H9 (cell line): ENCODE measurements around the gene DYNLRB1. TPM values are rescaled to one million over a fixed set of nuclear protein-coding genes. Genes with fewer than 3 reads are reported as not detected.

ENCODE experiments used
- DNase-seq: peaks from one replicate; pipeline ENCODE4 v3.0.0-alpha.2; 2017
- H2AFZ ChIP-seq: one replicate; pipeline ENCODE4 v1.6.1; 2013; ENCODE audit warnings: mild to moderate bottlenecking, low read length, control low read depth, moderate library complexity
- H2AK5ac ChIP-seq: 2 replicates; pipeline ENCODE4 v1.6.1; 2013; ENCODE audit warnings: low read length, control low read depth, mixed read lengths; ENCODE audit not compliant: insufficient read length
- H2BK120ac ChIP-seq: one replicate; pipeline ENCODE4 v1.6.1; 2013; ENCODE audit warnings: low read depth, mild to moderate bottlenecking, low read length, control low read depth, inconsistent platforms; ENCODE audit not compliant: poor library complexity, severe bottlenecking
- H2BK12ac ChIP-seq: 2 replicates; pipeline ENCODE4 v1.6.1; 2013; ENCODE audit warnings: low read length, control low read depth, mixed read lengths, low read depth; ENCODE audit not compliant: insufficient read length
- H2BK15ac ChIP-seq: 2 replicates; pipeline ENCODE4 v1.6.1; 2013; ENCODE audit warnings: low read depth, low read length, control low read depth
- H2BK20ac ChIP-seq: one replicate; pipeline ENCODE4 v1.6.1; 2013; ENCODE audit warnings: low read depth, mild to moderate bottlenecking, low read length, control low read depth, inconsistent platforms; ENCODE audit not compliant: poor library complexity, severe bottlenecking
- H2BK5ac ChIP-seq: 2 replicates; pipeline ENCODE4 v1.6.1; 2013; ENCODE audit warnings: low read length, control low read depth, mixed read lengths; ENCODE audit not compliant: insufficient read length
- H3K14ac ChIP-seq: 2 replicates; pipeline ENCODE4 v1.6.1; 2013; ENCODE audit warnings: low read length, control low read depth; ENCODE audit not compliant: insufficient read depth
- H3K18ac ChIP-seq: 2 replicates; pipeline ENCODE4 v1.6.1; 2013; ENCODE audit warnings: low read depth, mild to moderate bottlenecking, mixed read lengths, low read length, control low read depth; ENCODE audit not compliant: insufficient read length
- H3K23ac ChIP-seq: 2 replicates; pipeline ENCODE4 v1.6.1; 2013; ENCODE audit warnings: low read length, control low read depth, mixed read lengths, low read depth; ENCODE audit not compliant: insufficient read length
- H3K23me2 ChIP-seq: 2 replicates; pipeline ENCODE4 v1.6.1; 2013; ENCODE audit warnings: low read depth, mild to moderate bottlenecking, mixed read lengths, low read length, control low read depth; ENCODE audit not compliant: insufficient read length, poor library complexity, severe bottlenecking
- H3K27ac ChIP-seq: 2 replicates; pipeline ENCODE4 v1.5.1; 2013; ENCODE audit warnings: low read length, control low read depth, mixed read lengths, low read depth; ENCODE audit not compliant: insufficient read length
- H3K27me3 ChIP-seq: 2 replicates; pipeline ENCODE4 v1.6.1; 2013; ENCODE audit warnings: low read length, control low read depth, inconsistent platforms; ENCODE audit not compliant: insufficient read depth
- H3K4ac ChIP-seq: 2 replicates; pipeline ENCODE4 v1.6.1; 2013; ENCODE audit warnings: low read depth, mild to moderate bottlenecking, control low read depth, inconsistent platforms, low read length, moderate library complexity
- H3K4me1 ChIP-seq: 2 replicates; pipeline ENCODE4 v1.6.1; 2013; ENCODE audit warnings: low read length, control low read depth, inconsistent platforms; ENCODE audit not compliant: insufficient read depth
- H3K4me2 ChIP-seq: 2 replicates; pipeline ENCODE4 v1.6.1; 2013; ENCODE audit warnings: low read length, control low read depth, mixed read lengths; ENCODE audit not compliant: insufficient read length, insufficient read depth
- H3K56ac ChIP-seq: 2 replicates; pipeline ENCODE4 v1.6.1; 2013; ENCODE audit warnings: low read depth, mild to moderate bottlenecking, mixed read lengths, low read length, control low read depth; ENCODE audit not compliant: insufficient read length
- H3K79me1 ChIP-seq: 2 replicates; pipeline ENCODE4 v1.6.1; 2013; ENCODE audit warnings: low read depth, mild to moderate bottlenecking, moderate library complexity, low read length, control low read depth, inconsistent platforms; ENCODE audit not compliant: insufficient read depth, poor library complexity, severe bottlenecking
- H3K79me2 ChIP-seq: 2 replicates; pipeline ENCODE4 v1.6.1; 2013; ENCODE audit warnings: low read length, control low read depth, inconsistent platforms; ENCODE audit not compliant: insufficient read depth
- H3K9ac ChIP-seq: 2 replicates; pipeline ENCODE4 v1.6.1; 2013; ENCODE audit warnings: low read length, control low read depth, mixed read lengths; ENCODE audit not compliant: insufficient read length; ENCODE audit errors: extremely low read depth
- H3K9me3 ChIP-seq: one replicate; pipeline ENCODE4 v1.6.1; 2013; ENCODE audit warnings: low read depth, low read length, inconsistent platforms; ENCODE audit not compliant: control insufficient read depth
- H3T11ph ChIP-seq: one replicate; pipeline ENCODE4 v1.6.1; 2013; ENCODE audit warnings: mild to moderate bottlenecking, low read length, control low read depth, inconsistent platforms
- H4K20me1 ChIP-seq: one replicate; pipeline ENCODE4 v1.6.1; 2013; ENCODE audit not compliant: control insufficient read depth, insufficient read length, insufficient read depth
- H4K5ac ChIP-seq: 2 replicates; pipeline ENCODE4 v1.6.1; 2013; ENCODE audit warnings: low read depth, mild to moderate bottlenecking, mixed read lengths, low read length, control low read depth; ENCODE audit not compliant: insufficient read length
- H4K8ac ChIP-seq: replicated peaks from 2 replicates; pipeline ENCODE4 v1.6.1; 2013; ENCODE audit warnings: low read length, control low read depth, mixed read lengths, low read depth; ENCODE audit not compliant: insufficient read length
- H4K91ac ChIP-seq: 2 replicates; pipeline ENCODE4 v1.6.1; 2013; ENCODE audit warnings: low read depth, mild to moderate bottlenecking, moderate library complexity, mixed read lengths, low read length, control low read depth; ENCODE audit not compliant: insufficient read length
- H3K27ac Mint-ChIP-seq, 3 experiments: 2 replicates in 2 of 3; 3 replicates in 1 of 3; pipeline ENCODE4 v1.8.0; 2020 to 2021; ENCODE audit warnings: mixed read lengths in 3 of 3, mild to moderate bottlenecking in 1 of 3, moderate library complexity in 1 of 3
- H3K27me3 Mint-ChIP-seq: 2 replicates; pipeline ENCODE4 v1.8.0; 2021; ENCODE audit warnings: low read depth, mild to moderate bottlenecking, moderate library complexity, mixed read lengths
- H3K36me3 Mint-ChIP-seq, 3 experiments: 2 replicates in 2 of 3; 3 replicates in 1 of 3; pipeline ENCODE4 v1.8.0; 2020 to 2021; ENCODE audit warnings: low read depth in 3 of 3, mixed read lengths in 3 of 3; ENCODE audit not compliant: insufficient read depth in 1 of 3
- H3K4me1 Mint-ChIP-seq, 2 experiments: 2 replicates each; pipeline ENCODE4 v1.8.0; 2020; ENCODE audit warnings: mixed read lengths in 2 of 2
- H3K4me3 Mint-ChIP-seq, 2 experiments: 2 replicates in 1 of 2; 3 replicates in 1 of 2; pipeline ENCODE4 v1.8.0; 2020 to 2021; ENCODE audit warnings: mild to moderate bottlenecking in 2 of 2, mixed read lengths in 2 of 2, moderate library complexity in 1 of 2
- H3K9me3 Mint-ChIP-seq, 2 experiments: 2 replicates in 1 of 2; 3 replicates in 1 of 2; pipeline ENCODE4 v1.8.0; 2020; ENCODE audit warnings: mild to moderate bottlenecking in 2 of 2, mixed read lengths in 2 of 2, moderate library complexity in 1 of 2
- CTCF ChIP-seq: fragments of 200-600 bp; sonication (generic); conservative IDR thresholded peaks from 3 replicates; pipeline ENCODE4 v1.8.0; 2021; ENCODE audit warnings: antibody characterized with exemption, mild to moderate bottlenecking
- WGBS: extraction: QIAGEN DNeasy Blood & Tissue Kit; methylation state at CpG from one replicate; pipeline ENCODE4 v1.1.7; 2013; ENCODE audit warnings: missing lambda C conversion rate, low lambda C conversion rate, mixed read lengths; ENCODE audit not compliant: insufficient read length; ENCODE audit errors: extremely low coverage; 5-methylcytosine and 5-hydroxymethylcytosine counted together
- total RNA-seq: library from RNA; stranded (reverse); gene quantifications from 2 replicates; pipeline ENCODE4 v1.2.1, GENCODE V29; 2021

The DYNLRB1 gene
- total RNA-seq, 1 experiment from 2014 or later = 200 TPM

- H3K4me1 Mint-ChIP-seq = no peaks in the 10 kb centered on the region
Observed at GRCh38 chr20:34530342-34530741, 14.1 kb downstream of the DYNLRB1 start.

More at GRCh38 chr20:34530342-34530741, 14.1 kb downstream of the DYNLRB1 start:
- no peak overlapping the region for H4K5ac ChIP-seq
- H4K91ac ChIP-seq = no peak overlapping the region
- H2AK5ac ChIP-seq = no peak overlapping the region
- no peak overlapping the region for H3K23ac ChIP-seq
- H3K79me2 ChIP-seq = no peaks in the 10 kb centered on the region
- no peaks in the 10 kb centered on the region for H4K20me1 ChIP-seq
- no peak overlapping the region for H3K9ac ChIP-seq
- no peak overlapping the region for H3K4me2 ChIP-seq
- no peak overlapping the region for H3T11ph ChIP-seq
- no peak overlapping the region for H3K27ac ChIP-seq
- TF ChIP-seq CTCF = no peak
- Mint-ChIP-seq H3K36me3 (peaks cover 21 to 82% (median 61%) of the 10 kb centered on the region in 3 experiments; a peak in 6 of 7 replicates), H3K4me3 (no peak overlapping the region), H3K9me3 (no peaks in the 10 kb centered on the region), H3K27ac (no peak overlapping the region), H3K27me3 (no peaks in the 10 kb centered on the region)
- no peak overlapping the region for H2BK5ac ChIP-seq
- H3K4me1 ChIP-seq = no peaks in the 10 kb centered on the region
- no peak overlapping the region for H2AFZ ChIP-seq
- H2BK15ac ChIP-seq = no peak overlapping the region
- H2BK12ac ChIP-seq = no peak overlapping the region
- no peaks in the 10 kb centered on the region for H3K27me3 ChIP-seq
- no peaks in the 10 kb centered on the region for H3K23me2 ChIP-seq
- no peak overlapping the region for H2BK120ac ChIP-seq
- no peak overlapping the region for H3K14ac ChIP-seq
- H2BK20ac ChIP-seq = no peak overlapping the region
- WGBS = no CpG with 5 or more reads among the region's 5 CpGs
- DNase-seq = no peak
- H3K56ac ChIP-seq = no peak overlapping the region
- H3K4ac ChIP-seq = no peak overlapping the region
- no peaks in the 10 kb centered on the region for H3K79me1 ChIP-seq
- H3K9me3 ChIP-seq = no peaks in the 10 kb centered on the region
- no peak overlapping the region for H4K8ac ChIP-seq
- no peak overlapping the region for H3K18ac ChIP-seq
